HG02642 (cell line): ENCODE measurements around the gene SHLD3.
"Not testable (repeated sequence)": the region's sequence is repeated elsewhere in the genome, so short reads cannot be mapped to it uniquely, and the experiment has no call there.

ENCODE experiments used
- ATAC-seq: cut with Tn5 transposase; IDR thresholded peaks from one replicate; pipeline ENCODE4 v1.9.1; 2021; ENCODE audit warnings: mild to moderate bottlenecking; ENCODE audit not compliant: unreplicated experiment, poor library complexity

The SHLD3 gene, protein sequence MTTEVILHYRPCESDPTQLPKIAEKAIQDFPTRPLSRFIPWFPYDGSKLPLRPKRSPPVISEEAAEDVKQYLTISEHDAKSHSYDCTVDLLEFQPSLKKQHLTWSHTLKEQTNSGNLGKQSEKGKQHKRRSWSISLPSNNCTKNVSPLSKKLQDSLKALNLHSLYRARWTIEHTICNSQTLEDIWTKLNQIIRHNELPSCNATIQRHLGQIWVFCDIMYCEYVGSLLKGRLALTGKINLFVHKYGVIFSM

DNA sequence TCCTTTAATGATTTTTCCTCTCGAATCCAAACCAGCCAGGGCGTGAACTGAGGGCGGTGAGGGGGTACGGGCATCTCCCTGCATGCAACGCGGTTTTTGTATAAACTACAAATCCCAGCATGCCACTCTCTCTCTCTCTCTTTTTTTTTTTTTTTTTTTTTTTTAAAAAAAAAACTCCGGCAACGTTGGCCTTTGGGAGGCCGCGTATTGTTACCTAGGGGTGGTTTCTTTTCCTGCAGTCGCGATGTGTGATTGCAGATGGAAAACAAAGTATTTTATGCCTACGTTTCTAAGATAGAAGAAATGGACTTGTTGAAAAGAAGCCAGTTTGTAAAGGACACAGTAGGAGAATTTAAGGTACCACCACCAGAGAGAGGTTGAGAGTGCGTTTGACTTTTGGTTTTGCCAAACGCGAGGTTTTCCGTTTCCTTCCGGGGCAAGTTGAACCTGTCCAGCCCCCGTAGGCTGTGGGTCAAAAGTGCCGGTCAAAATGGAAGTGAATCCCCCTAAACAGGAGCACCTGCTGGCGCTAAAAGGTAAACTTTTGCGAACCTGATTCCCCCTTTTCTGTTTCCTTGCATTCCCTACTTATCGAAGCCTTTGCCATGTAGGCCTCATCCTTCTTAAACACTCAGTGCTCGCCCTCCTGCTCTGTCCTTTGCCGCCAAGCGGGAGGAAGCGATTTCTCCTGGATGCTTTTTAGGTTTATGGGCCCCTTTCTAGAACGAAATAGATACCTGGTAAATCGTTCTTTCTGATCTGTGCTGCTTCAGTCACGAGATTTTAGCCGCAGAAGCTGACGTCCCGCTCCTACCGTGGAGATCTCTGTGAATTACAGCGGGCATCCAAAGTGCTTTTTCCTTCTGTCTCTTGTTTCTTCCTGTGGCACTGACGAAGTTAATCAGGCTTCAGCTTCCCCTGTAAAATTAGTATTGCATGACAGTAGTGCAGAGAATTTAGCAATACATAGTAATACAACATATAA lies at the start of gene SHLD3, which contains the start of gene TRAPPC13:
TSS of gene SHLD3 (plus strand) at position 457 of the 985 bp plus-strand sequence. CDS start 4,561 bp downstream, outside the sequence.
TSS of gene TRAPPC13 (plus strand) at position 457 of the 985 bp plus-strand sequence. CDS start at position 491, 34 bp downstream.
- ATAC-seq: peak; percentile 79

DNA sequence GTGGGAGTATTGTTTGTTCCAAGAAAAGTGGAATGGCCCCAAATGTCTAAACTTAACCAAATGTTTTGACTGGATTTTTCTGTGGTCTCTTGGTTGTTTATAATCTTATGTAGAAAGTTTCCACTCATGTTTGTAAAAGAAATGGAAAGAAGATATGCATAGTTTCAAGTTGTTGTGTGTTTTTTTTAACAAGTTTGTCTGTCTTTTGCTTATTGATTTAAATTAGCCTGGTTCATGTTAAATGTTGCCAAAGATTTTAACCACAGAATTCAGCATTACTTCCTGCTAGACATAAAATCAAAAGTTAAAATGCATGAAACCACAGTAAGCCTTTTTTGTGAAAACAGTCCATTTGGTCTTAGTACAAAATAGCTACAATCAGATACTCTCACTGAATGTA lies 47.7 kb upstream of the SHLD3 start:
- ATAC-seq: no peak

DNA sequence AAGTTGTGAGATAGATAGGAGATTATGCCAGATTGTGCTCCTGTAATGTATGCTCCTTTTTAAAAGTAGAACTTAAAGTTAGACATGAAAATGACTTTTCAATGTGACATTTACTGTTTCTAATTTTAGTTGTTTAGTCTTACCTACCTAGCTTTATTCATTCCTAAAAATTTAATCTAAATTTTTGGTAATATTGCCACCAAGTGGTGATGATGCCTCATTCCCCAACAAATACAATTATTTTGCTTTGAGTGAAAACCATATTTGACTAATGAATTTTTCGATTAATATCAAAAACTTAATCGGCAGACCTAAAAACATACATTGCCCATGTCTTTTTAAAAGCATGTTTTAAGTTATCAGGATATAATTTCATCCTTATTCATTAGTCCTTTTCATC lies 36.1 kb upstream of the SHLD3 start:
- ATAC-seq: no peak

DNA sequence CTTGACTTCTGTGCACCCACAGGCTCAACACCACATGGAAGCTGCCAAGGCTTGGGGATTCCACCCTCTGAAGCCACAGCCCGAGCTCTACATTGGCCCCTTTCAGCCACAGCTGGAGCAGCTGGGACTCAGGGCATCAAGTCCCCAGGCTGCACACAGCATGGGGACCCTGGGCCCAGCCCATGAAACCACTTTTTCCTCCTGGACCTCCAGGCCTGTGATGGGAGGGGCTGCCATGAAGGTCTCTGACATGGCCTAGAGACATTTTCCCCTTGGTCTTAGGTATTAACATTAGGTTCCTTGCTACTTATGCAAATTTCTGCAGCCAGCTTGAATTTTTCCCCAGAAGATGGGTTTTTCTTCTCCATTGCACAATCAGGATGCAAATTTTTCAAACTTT lies 23.1 kb upstream of the SHLD3 start:
- not testable (repeated sequence) for ATAC-seq

DNA sequence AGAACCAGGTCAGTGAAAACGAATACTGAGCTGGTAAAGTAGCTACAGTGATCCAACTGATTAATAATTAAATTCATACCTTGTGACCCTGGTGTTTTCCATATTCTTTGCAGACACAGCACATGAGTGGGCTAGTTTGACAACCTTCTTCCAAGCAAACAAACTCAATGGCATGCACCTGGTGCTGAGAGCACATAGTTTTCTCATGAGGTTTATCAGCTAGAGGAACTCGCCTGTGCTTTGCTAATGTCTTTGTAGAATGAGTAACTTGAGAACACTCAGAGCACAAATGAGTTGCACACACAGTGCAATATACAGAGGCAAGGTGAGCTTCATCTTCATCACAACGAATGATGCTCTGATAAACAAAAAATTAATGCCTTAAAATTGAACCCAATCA lies 13.3 kb upstream of the SHLD3 start:
- no peak for ATAC-seq

DNA sequence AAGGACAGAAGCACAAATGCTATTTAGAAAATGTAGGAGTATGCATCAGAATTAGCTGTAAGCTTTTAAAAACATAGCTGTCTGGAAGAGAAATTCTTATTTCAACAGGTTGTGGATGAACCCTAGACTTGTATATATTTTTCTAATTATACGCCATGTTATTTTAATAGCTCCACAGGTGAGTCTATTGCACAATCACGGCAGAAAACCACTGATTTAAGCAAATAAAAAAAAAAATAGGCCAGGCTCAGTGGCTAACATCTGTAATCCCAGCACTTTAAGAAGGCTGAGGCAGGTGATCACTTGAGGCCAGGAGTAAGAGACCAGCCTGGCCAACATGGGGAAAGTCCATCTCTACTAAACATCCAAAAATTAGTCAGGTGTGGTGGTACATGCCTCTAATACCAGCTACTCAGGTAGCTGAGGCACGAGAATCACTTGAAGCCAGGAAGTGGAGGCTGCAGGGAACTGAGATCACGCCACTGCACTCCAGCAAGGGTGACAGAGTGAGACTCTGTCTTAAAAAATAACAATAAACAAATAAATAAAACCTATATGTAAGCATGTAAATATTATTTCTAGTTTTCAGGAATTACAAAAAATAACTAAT lies 12.4 kb upstream of the SHLD3 start:
- no peak for ATAC-seq

DNA sequence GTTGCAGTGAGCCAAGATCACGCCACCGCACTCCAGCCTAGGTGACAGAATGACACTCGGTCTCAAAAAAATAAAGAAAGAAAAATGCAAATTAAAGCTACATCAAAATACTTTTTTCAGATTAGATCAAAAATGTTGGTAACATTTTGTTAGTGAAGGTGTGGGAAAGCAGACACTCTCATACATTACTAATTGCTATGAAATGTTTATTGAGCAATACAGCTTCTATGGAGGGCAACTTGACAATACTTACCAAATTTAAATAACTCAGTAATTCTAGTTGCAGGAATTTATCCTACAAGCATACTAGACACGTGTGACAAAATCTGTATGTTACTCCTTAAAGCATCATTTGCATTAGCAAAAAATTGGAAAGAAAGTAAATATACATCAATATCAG lies 4.8 kb upstream of the SHLD3 start:
- ATAC-seq: no peak

DNA sequence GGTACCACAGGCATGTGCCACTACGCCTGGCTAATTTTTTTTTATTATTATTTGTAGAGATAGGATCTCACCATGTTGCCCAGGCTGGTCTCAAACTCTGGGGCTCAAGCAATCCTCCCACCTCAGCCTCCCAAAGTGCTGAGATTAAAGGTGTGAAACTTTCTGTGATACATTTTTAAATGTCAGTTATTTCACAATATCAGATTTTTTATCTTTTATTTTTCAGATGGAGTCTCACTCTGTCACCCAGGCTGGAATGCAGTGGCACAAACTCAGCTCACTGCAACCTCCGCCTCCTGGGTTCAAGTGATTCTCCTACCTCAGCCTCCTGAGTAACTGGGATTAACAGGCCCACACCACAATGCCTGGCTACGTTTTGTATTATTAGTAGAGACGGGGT lies 2.9 kb upstream of the SHLD3 start:
- ATAC-seq: not testable (repeated sequence)

DNA sequence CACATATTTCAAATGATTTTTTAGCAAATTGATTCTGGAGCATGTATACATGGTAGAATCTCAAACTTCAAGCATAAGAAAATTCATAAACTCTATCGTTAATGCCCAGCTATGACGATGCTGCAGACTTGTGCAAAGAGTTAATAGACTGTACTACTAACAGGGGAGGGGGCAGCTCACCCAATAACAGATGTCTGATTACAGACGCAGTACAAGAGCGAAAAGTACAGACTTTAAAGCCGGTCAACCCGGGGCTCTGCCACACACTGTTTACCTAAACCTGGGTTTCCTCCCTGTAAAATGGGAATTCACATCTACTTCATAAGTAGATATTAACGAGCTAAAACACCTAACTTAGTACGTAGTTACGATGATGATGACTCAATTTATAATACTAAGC lies 1.3 kb upstream of the SHLD3 start:
- no peak for ATAC-seq

DNA sequence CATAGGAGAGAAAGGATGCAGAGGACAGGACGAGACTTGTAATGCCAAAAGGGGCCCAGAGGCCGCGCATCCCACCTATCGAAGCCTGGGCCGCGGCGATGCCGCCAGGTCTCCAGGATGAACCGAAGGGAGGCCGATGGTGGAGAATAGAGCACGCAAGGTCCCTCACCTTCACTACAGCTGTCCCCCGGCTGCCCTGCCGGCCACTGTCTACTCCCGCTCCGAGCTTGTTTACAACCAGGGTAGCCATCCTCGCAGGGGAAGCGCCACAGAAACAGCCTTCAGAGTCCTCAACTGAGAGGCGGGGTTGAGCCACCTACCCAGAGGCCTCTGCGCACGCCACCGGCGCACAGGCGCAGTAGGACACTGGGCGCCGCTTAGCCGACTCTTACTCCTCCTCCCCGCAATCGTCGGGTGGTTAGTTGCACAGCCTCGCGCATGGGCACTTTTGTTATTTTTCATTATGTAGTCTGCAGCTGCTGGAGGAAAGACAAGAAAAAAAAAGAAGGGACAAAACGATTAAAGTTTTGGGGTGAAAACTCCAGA lies 729 bp upstream of the SHLD3 start, which contains the start of gene TRIM23:
TSS of gene TRIM23 (minus strand) at position 309 of the 546 bp plus-strand sequence. CDS start at position 250, 59 bp downstream.
- ATAC-seq: peak; percentile 97

DNA sequence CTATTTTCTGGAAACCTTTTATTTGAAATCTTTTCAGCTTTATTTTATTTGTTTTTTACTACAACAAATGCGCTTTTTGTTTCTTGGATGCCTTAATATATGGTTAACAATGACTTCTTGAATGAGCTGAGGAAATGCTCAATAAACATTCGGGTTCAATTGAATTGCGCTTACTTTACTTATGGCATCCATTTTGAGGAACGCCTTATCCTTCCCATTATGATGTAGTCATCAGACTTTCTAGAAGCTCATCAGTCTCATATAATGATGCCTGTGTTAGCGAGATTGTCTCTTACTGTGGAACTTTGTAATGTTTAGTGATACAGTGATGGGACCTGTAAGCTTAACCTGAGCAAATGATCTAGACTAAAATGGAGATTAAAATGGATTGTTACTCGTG lies 916 bp downstream of the SHLD3 start:
- no peak for ATAC-seq

DNA sequence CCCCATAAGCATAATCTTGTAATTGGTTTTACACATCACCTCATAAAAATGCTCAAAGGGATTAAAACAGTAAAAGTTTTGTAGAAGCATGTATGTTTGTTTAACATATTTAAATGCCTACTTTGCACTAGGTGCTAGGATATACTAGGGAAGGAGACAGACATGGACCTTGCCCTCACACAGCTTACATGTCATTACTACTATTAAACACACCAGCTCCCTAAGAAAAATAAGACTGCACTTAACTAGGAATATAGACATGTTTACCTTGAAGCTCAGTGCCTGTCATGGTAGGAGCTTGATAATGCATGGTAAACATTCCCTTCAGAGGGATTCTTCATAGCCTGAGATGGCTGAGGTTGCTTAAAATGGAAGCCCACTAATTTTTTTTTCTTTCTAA lies 6.2 kb downstream of the SHLD3 start:
- ATAC-seq: no peak

DNA sequence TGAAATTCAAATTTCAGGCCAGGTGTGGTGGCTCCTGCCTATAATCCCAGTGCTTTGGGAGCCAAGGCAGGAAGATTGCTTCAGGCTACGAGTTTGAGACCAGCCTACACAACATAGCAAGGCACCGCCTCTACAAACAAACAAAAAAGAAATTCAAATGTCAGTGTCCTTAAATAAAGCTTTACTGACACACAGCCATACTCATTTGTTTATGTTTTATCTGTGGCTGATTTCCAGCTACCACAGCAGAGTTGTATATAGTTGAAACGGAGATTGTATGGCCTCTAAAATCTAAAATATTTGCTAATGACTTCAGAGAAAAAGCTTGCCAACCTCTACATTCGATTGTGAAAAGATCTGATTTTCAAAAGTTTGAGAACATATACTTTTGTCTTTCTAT lies 15.4 kb downstream of the SHLD3 start:
- no peak for ATAC-seq

DNA sequence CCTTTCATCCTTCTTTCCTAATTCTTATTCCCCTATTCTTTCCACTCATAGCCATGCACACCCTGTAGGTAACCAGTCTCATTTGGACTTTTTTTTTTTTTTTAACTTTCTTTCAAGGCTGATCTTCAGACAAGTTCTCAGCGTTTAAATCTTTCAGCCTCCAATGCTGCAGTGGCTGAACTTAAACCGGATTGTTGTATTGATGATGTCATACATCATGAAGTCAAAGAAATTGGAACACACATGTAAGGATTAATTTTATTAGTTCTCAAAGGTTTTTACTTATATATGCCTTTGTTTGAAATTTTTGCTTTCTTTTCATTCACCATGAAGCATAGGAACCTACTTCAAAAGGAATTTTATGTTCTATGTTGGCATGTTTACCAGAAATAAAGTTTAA lies 22.1 kb downstream of the SHLD3 start:
- no peak for ATAC-seq

DNA sequence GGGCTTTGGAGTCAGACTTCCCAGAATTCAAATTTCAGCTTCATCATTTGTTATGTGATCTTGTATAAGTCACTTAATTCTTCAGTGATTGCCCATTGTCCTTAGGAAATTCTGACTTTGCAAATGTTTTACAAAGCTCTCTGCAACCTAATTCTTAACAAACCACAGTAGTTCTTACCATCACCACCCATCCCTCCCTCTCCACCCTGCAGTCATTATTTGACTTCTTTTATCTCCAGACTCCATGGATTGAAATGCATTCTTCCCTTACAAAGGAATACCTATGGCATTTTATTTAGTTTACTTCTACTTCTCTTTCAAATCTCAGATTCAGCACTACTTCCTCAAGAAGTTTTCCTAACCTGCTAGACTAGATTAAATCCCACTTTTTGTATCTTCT lies 23.1 kb downstream of the SHLD3 start:
- ATAC-seq: no peak

DNA sequence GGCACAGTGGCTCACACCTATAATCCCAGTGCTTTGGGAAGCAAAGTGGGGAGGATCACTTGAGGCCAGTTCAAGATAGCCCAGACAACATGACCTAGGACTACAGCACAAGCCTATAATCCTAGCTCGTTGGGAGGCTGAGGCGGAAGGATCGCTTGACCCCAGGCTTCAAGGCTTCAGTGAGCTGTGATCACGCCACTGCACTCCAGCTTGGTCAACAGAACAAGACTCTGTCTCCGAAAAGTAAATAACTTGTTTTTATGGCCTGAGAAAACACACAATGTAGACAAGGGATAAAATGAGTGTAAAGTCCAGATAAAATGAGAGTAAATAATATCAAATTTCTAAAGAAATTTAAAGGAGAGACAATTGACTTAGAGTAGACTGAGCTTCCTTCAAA lies 26.3 kb downstream of the SHLD3 start:
- ATAC-seq: no peak

DNA sequence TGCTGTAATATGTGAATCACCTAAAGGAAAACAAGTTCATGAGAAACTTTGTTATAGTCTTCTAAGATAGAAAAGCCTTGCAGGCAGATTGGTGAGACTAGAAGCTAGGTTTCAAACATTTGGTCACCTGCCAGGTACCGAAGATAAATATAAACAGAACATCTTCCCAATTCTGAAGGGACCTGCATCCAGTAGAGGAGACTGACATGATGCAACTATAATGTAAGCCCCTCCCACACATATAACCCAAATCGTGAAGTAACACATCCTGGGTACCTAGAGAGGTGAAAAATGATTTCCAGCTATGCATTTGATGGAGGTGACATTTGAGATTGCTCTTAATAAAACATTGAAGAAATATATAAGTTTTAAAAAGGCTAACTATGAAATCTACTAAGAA lies 29.9 kb downstream of the SHLD3 start:
- ATAC-seq: no peak

DNA sequence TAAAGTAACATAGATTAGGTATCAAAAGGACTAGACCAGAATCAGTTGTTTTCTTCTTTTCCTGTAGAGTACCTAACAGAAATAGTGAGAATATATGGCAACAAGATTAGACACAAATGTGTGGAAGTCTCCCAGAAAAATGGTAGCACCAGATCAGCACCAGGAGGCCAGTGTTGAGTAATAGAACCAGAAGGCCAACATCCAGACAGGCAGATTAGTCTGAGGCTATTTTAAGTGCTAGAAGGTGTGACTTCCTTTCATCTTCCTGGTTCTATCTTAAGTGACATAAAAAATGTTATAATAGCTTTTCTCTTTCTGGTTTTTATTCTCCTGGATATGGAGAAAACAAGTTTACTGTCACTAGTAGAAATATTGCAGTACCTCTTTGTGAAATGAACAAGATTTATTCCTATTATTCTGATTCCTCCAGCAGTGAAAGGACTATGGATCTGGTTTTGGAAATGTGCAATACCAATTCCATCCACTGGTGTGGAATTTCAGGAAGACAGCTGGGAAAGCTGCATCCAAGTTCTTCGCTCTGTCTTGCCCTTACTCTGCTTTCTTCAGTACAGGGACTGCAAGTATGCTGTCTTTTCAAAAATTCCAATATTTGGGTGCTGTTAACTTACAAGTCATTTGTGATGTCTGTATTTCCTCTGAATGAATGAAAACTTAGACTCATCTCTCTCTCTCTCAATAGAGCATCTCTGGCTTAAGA lies 39.1 kb downstream of the SHLD3 start:
- ATAC-seq: no peak

DNA sequence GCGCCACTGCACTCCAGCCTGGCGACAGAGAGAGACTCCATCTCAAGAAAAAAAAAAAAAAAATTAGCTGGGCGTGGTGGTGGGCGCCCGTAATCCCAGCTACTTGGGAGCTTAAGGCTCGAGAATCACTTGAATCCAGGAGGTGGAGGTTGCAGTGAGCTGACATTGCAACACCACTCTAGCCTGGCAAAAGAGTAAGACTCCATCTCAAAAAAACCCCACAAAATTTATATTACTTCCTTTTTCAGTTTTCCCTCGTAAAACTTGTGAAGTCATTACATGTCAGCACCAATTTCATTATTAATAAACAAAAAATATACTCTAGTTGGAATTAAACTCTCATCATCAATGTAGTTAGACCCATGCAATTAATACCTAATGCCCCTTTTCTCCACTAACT lies 43.9 kb downstream of the SHLD3 start:
- ATAC-seq: no peak

DNA sequence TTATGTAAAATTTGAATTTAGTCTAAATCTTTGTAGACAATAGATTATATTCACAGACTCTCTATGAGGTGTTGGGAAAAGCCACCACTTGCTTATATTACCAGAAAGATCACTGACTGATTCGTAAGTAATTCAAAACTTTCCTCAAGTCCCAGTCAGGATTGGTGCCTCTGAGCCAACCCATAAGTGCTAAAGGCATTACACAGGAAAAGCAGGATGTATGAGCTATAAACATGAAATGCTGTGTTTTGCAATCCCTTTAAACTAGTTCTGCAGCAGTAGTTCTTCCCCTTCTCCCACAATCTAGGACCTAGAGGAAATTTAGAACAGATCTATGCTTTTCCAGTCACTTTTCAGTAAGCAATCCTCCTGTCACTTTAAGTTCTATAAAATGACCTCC lies 48.0 kb downstream of the SHLD3 start:
- ATAC-seq: no peak
